ENCODE results near the gene RGS11.

DNA sequence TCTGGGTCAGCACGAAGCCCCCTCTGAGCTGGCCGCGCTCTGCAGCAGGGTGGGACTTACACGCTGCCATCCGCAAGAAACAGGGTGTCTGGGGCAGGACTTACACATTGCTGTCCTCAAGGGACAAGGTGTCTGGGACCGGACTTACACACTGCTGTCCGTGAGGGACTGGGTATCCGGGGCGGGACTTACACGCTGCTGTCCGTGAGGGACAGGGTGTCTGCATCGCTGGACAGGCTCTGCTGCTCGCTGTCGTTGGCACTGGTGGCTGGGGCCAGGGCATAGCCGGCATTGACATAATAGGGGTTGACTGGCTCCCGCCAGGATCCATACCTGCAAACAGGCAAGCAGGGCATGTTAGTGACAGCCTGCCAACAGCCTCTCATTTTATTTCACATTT lies 38.6 kb upstream of the RGS11 start:
- no peak for TF ChIP-seq CTCF (IDR thresholded peaks at IDR 0.05; ENCODE audit: poor library complexity, severe bottlenecking)
- TF ChIP-seq RAD21 (conservative IDR thresholded peaks at IDR 0.05): no peak
- TF ChIP-seq POLR2AphosphoS5 (IDR thresholded peaks at IDR 0.05): no peak
- TF ChIP-seq MXI1 (conservative IDR thresholded peaks at IDR 0.05; ENCODE audit: poor library complexity, severe bottlenecking): no peak

All from neural cell (in vitro differentiated cells).